ENCODE measurements around the gene PCNX3. TPM values are rescaled to one million over a fixed set of nuclear protein-coding genes. Genes with fewer than 3 reads are reported as not detected.
A peak's percentile ranks its signal among the peaks of the same experiment; 100 is the strongest.

The PCNX3 gene
- total and polyA plus RNA-seq, 10 of the 15 experiments (the other 5 are each of a cell fraction or from before 2014, with no cell fraction given), result 0.03 to 46.6 (median 8.4) TPM

GRCh38 chr11:65574109-65574810 is 41.3 kb upstream of the PCNX3 start (continued):
- TF ChIP-seq RELB (IDR thresholded peaks at IDR 0.05; ENCODE audit: low read depth) (peak; percentile 90), PRDM15 (CRISPR knock-in tag; IDR thresholded peaks at IDR 0.05) (no peak), TBL1XR1 (IDR thresholded peaks at IDR 0.05; ENCODE audit: low read depth, low read length) (peak; percentile 69), DPF2 (IDR thresholded peaks at IDR 0.05) (peak; percentile 86), BCL3 (IDR thresholded peaks at IDR 0.05; ENCODE audit: borderline replicate concordance, insufficient read depth, low read depth, low read length, poor library complexity, severe bottlenecking) (peak; percentile 68), TARDBP (IDR thresholded peaks at IDR 0.05; ENCODE audit: borderline replicate concordance) (peak; percentile 67; the same call in 1 of the 2 replicates), SIX5 (IDR thresholded peaks at IDR 0.05; ENCODE audit: low read depth, low read length, severe bottlenecking) (peak; percentile 16), ETV6 (conservative IDR thresholded peaks at IDR 0.05 in 1 of 2, IDR thresholded peaks at IDR 0.05 in 1 of 2; ENCODE audit: borderline replicate concordance in 1 of 2, low read depth in 1 of 2) (peak in 1 of 2 experiments; percentile 49; a peak in 2 of 4 replicates), ZBTB4 (CRISPR knock-in tag; IDR thresholded peaks at IDR 0.05) (no peak), ZZZ3 (IDR thresholded peaks at IDR 0.05; ENCODE audit: control insufficient read depth, insufficient read length, low read depth) (no peak), RFX5 (IDR thresholded peaks at IDR 0.05; ENCODE audit: low read depth, low read length) (no peak), FOXM1 (IDR thresholded peaks at IDR 0.05; ENCODE audit: low read depth, low read length) (no peak), SUPT20H (IDR thresholded peaks at IDR 0.05; ENCODE audit: borderline replicate concordance, control insufficient read depth, low read depth, low read length) (no peak), PBX3 (IDR thresholded peaks at IDR 0.05; ENCODE audit: insufficient replicate concordance, low read depth, low read length) (no peak), RAD51 (IDR thresholded peaks at IDR 0.05) (no peak)
